HL-60/S4 treated with phorbol 12-myristate 13-acetate at 8.2 ng/mL for 4 days and 3 days (cell line): ENCODE data around the gene LPP.
"Not testable (repeated sequence)": the region's sequence is repeated elsewhere in the genome, so short reads cannot be mapped to it uniquely, and the experiment has no call there.

ENCODE experiments used
- in situ Hi-C: fragments of 300-500 bp; cut with MboI; formaldehyde crosslinking; loops from 2 replicates; pipeline ENCODE4 v1.15.0; 2022; ENCODE audit warnings: low sequenced_read_pairs

The LPP gene

DNA sequence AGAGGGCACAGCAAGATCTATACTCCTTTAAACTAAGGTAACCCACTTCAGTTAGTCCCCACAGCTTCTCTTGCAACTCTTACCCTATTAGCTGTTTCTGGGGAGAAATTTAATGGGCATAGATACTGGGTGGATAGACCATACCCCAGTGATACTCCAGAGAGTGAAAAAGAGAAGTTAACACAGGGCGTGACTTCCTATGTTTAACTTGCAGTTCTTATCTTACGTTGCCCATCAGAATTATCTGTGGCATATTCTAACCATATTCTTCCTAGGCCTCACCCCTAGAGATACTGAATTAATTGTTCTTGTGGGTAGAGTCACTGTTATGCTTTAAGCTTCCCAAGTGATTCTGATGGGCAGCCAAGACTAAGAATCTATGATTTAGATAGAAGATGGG, 532.4 kb downstream of the LPP start:
- in situ Hi-C loops = no loop called here

DNA sequence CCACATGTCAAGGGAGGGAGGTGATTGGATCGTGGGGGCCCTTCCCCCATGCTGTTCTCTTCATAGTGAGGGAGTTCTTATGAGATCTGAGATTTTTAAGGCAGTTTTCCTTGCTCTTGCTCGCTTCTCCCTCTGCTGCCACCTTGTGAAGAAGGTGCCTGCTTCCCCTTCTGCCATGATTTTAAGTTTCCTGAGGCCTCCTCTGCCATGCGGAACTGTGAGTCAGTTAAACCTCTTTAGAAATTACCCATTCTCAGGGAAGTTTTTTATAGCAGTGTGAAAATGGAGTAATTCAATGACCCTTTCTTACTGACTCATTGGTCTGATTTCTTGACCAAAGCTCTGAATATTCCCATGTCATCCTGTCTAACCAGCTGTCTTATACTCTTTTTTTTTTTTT, 533.4 kb downstream of the LPP start:
- in situ Hi-C loops = no loop called here

DNA sequence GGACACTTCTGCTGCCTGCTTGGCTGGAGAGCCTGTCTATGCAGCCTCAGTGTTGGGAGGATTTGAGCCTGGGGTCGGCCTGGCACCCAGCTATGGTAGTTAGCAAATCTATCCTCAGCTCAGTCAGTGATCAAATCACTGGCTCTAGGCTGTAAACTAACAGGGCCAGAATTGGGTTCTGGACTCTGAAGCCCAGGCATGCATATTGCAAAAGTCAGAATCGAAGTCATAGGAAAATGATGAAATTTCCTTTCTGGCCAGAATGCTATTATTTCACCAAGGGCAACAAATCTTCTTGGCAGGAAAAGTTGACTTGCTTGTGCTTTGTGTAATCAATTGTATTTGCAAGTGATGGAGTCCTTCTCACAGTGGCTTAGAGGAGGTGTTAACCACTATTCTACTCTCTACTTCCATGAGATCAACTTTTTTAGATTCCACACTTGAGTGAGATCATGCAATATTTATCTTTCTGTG, 535.2 kb downstream of the LPP start:
- in situ Hi-C loops = no loop called here

DNA sequence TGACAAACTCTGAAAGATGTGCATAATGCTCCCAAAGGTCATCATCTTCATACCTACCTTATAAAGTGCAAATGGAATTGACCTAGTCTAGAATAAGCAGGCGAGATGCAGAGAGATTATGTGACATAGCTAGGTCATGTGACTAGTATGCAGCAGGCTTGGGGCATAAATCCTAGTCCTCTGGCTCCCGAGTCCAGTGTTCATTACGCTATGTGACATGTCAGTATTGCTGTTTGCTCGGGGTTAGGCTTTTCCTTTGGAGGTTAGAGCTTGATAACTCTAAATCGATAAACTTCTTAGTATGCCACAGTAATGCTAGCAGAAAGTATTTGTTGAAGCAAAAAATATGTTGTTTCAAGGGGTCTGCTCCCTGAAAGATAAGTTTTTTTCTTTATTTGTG, 536.1 kb downstream of the LPP start:
- in situ Hi-C loops = no loop called here

DNA sequence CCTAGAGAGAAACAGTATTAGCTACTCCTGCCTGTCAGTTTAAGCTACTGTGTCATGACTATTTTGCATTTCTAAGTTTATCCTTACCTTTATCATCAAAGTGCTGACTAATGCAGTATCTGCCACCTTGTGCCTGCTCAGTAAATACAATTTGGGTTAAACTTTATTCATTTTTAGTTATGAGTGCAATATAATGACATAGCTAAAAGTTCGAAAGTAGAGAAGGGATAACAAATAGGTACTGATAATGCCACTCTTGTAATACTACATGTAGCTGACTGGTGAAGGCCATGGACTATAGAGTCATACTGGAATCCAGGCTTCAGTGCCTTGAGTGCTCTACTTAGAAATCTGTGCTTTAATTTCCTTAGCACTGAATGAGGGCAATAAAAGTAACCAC, 537.0 kb downstream of the LPP start:
- in situ Hi-C loops = no loop called here

DNA sequence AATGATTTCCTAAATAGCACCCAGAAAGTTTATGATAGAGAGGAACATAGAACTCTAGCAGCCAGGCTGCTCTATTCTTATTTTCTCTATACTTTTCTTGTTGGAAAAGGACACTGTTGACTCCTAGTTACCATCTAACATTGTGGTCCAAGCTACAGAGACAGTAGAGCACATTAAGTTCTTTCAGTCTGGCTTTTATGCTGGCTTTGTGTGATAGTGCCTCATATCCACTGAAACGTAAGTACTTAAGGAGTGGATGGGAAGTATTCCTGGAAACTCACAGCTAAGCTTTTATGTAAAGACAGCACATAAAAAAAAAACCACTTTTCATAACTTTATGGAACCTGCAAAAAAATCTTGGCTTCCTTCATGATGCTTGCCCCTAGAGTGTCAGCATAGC, 537.7 kb downstream of the LPP start:
- in situ Hi-C loops = no loop called here

DNA sequence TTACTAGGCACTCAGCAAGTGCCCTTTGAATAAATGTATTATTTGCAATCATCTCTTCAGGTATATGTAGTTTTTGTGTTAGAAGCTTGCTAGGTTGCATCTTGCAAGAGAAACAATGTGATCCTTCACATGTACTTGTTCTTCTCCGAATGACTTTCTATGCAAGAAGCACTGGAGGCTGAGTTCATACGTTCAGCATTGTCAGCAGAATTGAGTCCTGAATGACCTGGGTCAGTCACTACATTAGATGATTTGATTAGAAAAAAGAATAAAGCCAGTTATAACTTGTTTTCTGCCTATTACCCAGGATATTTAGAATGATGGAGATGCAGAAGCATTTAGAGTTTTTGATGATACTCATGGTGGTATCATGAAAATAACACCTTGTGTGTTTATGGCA, 538.7 kb downstream of the LPP start:
- in situ Hi-C loops = no loop called here

DNA sequence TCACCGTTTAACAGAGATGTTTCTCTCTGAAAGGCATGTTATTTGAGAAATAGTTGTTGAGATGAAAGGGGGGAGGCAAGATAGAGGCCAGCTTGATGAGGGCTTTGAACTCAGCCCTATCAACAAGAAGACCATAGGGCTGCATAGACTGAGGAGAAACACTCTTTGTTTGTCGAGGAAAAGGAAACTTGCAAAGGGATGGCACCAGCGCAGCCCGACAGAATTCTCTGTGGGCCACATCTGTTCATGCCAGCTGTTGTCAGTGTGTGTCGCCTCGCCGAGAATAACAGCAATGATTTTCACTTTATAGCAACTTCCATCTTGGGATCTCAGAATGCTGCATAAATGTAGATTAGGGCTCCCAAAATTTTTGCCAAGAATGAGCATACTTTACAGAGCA, 539.5 kb downstream of the LPP start:
- in situ Hi-C loops = no loop called here

DNA sequence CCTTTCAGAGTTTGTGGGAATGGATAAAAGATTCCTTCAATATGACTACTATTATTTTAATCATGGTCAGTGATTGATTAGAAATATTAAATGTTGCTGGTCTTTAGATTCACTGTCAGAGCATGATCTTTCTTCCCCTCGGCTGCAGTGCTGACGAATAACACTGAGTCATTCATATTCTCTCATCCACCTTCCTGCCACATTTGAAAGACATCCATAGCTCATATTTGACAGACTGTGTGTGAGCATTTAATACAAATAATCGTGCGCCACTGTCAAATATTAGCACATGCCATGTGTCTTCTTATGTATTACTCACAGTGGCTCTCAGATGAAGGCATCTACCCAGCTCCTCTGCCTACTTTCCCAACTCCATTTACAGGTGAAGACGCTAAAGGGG, 541.3 kb downstream of the LPP start:
- in situ Hi-C loops = no loop called here

DNA sequence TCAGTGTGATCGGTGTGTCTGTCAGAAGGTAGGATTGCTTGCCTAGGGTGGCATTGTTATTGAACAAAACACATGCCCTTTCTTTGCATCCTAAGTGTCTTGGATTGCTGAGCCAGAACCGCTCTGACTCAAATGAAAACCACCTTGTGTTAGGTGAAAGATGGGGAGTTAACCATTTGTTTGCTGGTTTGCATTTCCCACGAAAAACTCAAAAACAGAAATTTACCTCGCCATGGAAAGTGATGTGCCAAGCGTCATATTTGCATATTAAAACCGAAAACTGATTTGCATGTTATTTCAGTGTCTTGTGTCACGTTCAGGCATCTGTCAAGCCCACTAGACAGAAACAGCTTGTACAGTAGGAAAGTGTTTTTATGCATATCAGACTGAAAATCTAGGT, 543.2 kb downstream of the LPP start:
- in situ Hi-C loops = no loop called here

DNA sequence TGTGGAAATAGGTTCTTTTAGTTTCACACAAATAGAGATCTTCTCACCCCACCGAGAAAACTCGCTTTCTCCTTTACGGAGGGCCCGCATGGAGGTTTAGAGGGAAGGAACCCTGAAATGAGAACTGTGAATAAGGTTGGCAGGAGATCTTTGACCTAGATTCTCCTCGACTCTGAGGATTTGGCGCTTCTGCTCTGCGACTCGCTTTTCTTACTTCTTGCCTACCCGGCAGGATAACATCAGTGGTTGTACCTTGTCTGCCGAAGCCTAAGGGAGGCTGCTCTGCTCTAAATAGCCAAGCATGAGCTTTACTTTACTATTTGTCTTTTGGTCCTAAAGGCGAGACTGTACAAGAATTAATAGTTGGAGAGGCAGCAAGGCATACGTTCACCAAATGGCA, 544.5 kb downstream of the LPP start:
- in situ Hi-C loops = no loop called here

DNA sequence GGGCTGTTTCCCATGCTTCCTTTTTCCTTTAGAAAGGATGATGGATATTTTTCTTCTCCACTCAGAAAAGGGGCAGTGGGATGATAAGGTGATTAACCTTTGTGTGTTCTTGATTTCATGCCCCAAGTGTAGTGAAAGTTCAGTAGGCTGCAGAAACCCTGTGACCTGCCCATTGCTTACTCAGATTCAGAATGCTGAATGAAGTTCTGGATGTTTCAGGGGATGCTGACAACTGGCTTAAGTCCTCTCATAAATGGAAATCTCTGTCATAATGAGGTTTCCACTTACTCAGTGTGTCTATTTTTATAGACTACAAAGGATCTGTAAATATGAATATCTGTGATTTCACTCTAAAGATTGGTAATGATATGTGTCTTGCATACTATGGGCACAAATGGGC, 546.5 kb downstream of the LPP start:
- in situ Hi-C loops = no loop called here

DNA sequence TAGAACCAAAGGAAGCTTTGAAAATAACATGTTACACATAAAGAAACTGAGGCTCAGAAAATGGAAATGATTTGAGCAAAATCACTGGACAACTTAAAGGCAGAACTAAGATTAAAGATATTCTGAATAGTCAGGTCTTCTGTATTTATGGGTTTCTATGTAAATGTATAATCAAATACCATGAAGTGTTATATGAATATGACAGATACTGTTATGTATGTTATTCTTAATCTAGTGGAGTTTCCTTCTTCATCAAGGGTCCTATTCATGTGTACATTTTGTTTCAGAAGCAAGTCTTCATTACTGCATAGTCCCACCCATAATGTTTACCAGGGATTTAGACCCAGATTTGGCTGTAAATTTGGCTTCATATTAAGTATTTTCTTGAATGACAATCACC, 547.0 kb downstream of the LPP start:
- in situ Hi-C loops = no loop called here

DNA sequence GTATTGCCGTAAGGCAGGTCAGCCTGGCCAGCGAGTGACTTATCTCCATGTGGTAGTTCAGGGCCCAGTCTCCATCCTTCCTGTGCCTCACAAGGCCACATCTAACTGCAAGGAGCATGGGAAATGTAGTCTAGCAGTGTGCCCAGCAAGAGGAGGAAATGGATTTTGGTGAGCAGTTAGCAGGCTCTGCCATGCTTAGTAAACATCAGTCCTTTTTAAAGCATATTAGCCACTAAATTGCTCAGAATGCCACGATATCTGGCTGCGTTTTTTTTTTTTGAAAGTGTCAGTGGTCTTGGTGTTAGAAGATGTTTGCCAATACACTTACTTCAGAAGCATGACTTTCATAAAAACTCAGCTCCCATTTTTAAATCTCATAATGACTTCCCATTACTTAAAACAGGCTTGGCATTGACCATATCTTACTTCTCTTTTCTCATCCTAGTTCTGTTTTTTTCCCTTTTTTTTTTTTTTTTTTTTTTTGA, 547.6 kb downstream of the LPP start:
- in situ Hi-C loops = no loop called here

DNA sequence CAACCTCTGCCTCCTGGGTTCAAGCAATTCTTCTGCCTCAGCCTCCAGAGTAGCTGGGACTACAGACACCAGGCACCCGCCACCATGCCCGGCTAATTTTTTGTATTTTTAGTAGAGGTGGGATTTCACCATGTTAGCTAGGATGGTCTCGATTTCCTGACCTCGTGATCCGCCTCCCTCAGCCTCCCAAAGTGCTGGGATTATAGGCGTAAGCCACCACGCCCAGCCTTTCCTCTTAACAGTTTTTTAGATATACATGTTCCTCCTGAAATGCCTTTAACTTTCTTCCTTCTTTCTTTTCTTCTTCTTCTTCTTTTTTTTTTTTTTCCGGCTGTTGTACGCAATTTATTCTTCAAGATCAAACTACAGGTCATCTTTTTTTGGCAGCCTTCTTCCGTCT, 548.1 kb downstream of the LPP start:
- in situ Hi-C loops = not testable (repeated sequence)

DNA sequence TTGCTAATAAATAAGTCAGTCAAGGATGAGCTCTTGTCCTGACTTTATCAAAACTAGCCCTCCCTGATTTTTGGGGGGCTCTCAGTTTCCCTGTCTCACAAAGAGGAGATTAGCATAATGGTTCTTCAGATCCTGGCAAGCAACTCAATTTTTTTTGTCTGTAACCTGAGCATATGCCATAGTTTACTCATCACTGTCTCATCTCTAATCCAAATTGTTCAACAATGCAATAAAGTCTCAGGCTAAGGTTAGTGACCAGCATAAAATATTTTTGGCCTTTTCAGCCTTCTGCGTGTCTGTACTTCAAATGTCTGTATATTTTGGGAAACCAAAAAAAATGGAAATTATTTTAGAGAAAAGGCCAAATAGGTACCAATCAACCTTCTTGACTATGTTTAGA, 552.2 kb downstream of the LPP start:
- in situ Hi-C loops = no loop called here

DNA sequence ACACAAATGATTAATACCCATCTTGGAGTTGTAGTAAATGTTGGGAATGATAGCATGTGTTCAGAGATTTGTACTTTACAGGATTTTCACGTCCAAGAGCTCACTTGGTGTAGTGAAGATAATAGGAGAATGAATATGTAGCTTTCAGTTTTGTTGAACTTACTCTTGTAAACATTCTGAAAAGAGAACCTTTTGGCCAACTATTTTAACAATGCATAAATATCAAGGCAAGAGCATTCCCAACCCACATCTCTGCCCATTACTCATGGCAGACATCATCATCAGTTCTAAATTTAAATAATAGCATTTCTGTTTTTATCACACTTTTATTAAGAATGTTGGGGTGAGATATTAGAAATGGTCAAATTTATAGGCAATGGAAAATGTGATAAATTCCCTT, 552.6 kb downstream of the LPP start:
- in situ Hi-C loops = no loop called here

DNA sequence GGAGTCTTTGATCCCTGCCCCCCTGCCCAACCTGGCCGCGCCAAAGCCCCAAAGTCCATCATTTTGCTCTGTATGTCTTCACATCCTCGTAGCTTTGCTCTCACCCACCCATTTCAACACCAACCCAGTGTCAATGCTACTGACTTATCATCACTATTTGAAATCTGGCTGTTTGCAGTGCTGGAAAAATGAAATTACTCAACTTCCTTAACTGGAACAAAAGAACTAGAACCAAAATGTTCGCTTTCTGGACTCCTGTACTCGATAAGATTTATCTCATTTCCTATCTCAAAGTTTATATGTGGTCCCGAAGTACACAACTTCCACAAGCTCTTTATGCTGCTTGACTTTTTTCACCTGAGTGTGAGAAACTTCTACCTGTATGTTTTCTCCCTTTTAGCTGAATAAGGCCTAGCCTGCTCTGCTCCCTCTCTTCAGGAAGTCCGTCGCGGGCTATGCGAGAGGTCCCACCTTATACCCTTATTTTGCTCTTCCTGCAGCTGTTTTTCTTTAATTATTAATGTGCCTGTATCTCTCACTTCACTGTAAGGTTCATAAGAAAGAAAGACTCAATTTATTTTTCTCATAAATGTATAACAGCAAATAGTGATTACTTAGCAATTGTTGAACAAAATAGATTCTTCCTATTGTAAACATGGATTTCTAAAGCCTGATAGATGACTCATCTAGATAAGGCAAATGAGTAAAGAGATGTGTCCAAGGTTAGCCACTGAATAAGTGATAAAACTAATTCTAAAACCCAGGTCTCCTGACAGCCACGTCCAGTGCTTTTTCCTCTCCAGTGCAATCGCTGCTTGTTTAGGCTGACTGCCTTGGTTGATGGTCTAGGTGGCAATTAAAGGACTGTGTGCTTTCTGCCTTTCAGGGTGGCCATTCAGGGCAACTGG, 553.7 kb downstream of the LPP start:
- in situ Hi-C loops = no loop called here

DNA sequence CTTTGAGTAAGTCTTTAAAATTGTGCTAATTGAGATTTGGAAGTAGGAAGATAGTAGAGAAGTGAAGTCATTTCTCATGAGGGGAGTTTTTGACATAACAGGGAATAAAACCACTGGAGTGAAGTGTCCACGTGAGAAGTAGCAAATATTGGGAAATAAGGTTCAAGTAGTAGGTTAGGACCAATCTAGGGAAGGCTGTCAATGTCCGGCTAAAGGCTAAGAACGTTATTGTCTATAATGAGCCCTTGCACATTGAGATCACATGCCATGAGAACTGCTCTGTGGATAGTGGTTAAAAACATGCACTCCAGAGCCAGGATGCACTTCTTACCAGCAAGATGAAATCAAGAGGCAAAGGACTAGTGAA, 557.9 kb downstream of the LPP start:
- in situ Hi-C loops = no loop called here

DNA sequence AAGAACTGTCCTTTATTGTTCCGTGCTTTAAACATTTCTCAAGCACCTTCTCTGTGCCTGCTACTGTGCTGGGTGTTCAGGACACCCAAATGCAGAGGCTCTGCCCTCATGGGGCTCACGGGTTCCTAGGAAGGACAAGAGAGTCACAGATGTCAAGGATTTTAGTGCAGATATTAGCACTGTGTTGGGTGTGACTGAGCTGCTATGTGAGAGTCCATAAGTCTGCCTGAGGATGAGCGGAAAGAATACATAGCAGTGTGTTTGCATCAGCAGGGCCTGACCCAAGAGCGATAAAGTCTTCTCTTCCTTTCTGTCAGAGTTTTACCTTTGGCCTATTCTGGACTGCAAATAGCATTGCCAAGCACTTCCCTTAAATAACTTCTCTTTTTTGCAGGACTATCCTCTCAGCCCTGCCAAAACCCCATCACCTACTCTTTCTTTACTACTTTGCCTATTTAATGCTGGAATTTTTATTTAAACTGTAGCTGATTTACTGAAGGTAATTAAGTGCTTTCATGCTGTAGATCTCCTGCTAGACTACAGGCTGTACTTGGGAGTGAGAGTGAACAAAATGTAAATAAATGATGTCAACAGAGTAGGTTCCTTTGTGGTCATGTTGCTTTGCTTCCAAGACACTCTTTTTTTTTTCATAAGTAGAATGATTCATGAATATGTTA, 558.4 kb downstream of the LPP start:
- in situ Hi-C loops = no loop called here

DNA sequence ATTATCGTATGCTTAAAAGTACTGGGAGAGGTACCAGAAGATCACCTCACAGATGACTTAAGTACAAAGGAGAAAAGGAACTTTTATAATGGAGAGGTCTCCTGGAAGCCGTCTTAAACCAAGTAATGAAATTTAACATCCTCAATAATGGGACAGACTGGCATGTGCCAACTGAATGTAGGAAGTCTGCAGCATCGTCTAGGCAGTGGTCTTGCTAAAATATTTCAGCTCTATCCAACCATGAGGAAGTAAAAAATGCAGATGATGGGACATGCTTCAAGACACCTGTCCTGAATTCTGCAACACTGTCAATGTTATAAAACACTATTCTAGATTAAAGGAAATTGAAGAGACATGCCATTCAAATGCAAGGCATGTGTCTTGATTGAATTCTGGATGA, 559.0 kb downstream of the LPP start:
- in situ Hi-C loops = no loop called here

DNA sequence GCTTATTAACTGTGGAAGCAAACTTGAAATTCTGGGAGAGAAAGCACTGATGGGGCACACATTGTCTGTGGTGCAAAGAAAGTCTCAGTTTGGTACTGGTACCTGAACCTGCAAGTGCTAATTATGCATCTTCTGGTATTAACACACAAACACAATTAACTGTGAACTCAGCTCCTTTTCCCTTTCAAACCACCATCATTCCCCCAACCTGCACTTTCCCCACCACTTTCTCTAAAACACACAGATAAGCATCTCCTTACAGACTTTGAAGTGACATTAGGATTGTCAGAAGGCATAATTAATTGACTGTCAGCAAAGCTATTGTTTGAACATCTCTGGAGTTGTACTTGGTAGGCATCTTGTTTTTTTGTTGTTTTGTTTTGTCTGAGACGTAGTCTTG, 565.6 kb downstream of the LPP start:
- in situ Hi-C loops = no loop called here
